ENCODE results near the gene CHRNB1.

CHRNB1 gene

DNA sequence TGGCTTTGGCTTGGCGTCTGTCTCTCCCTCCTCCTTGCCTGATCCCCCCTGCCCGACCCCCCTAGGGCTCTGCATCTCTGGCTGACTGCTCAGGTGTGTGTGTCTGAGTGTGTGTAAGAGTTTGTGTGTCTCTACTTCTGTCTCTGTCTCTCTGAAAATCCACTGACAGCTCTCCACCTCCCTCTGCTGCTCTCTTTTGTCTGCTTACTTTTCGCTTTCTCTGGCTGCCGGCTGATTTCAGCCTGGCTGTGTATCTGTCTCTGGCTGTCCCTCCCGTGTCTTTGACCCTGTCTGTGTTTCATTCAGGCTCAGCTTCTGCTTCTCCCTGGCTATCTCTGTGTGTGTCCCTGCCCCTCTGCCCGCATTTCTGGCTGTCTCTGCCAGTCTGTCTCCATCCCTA is 28.5 kb upstream of the CHRNB1 start:
- no peak for DNase-seq

DNA sequence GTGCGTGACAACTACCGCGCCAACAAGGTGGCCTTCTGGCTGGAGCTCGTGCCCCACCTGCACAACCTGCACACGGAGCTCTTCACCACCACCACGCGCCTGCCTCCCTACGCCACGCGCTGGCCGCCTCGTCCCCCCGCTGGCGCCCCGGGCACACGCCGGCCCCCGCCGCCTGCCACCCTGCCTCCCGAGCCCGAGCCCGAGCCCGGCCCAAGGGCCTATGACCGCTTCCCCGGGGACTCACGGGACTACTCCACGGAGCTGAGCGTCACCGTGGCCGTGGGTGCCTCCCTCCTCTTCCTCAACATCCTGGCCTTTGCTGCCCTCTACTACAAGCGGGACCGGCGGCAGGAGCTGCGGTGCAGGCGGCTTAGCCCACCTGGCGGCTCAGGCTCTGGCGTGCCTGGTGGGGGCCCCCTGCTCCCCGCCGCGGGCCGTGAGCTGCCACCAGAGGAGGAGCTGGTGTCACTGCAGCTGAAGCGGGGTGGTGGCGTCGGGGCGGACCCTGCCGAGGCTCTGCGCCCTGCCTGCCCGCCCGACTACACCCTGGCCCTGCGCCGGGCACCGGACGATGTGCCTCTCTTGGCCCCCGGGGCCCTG is 27.7 kb upstream of the CHRNB1 start:
- DNase-seq: no peak

DNA sequence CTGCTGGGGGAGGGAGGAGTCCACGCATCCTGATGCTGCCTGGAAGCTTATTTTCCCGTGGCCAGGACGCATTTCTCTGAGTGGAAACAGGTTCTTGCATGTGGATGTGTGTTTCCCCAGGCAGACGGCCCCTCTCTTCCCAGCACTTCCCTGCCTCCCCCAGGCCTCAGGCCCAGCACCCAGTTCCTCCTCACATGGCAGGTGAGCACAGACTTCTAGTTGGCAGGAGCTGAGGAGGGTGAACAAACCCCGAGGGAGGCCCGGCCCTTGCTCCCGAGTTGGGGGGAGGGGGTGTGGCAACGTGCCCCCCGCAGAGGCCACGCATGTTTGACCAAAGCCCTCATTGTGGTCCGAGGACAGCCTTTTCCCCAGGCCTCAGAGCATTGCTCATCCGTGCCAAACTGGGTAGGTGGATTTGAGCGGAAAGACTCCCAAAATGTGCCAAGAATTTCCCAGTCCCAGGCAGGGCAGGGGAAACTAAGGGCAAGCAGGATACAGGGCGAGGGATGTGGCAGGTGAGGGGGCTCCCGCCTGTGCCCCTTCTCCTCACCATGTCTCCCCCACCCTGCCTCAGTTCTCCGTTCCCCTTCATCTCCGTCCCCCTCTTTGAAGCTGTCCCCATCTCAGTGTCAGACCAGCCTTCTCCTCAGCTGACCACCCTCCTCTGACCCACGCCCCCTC is 26.2 kb upstream of the CHRNB1 start:
- DNase-seq: no peak

DNA sequence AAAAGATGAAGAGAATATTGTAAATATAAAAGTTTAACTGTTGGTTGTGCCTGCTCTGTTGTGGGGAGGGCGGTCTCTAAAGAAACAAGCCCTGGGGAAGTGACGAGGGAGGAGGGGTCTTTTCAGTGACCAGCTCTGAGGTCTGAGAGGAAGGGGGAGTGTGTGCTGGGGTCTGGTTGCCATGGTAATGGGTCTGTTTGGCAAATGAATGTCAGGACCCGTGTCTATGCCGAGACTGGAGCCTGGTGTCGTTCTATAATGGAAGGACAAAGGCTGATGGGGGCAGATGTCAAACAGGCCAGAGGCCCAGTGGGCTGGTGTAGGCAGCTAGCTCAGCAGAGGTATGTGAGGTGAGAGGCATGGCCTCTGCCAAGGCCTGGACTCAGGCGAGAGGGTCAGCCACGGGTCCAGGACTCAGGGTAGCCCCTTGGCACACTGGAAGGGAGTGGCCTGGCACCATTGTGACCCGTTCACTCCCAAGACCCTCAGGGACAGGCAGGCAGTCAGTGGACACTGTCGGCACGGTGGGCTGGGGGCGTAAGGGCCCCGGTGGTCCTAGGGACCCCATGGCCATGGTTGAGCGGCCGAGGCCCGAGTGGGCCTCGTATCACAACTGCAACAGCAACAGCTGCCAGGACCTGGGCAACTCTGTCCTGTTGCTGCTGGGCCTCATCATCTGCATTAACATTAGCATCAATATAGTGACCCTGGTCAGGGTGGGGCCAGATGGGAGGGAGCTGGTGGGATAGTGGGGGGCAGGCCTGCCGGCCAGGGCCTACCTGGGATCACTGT is 24.8 kb upstream of the CHRNB1 start, which contains the start of gene SPEM1:
SPEM1 (plus strand) TSS at position 506 of the 792 bp plus-strand sequence; CDS start at position 567, 61 bp downstream.
- no peak for DNase-seq

DNA sequence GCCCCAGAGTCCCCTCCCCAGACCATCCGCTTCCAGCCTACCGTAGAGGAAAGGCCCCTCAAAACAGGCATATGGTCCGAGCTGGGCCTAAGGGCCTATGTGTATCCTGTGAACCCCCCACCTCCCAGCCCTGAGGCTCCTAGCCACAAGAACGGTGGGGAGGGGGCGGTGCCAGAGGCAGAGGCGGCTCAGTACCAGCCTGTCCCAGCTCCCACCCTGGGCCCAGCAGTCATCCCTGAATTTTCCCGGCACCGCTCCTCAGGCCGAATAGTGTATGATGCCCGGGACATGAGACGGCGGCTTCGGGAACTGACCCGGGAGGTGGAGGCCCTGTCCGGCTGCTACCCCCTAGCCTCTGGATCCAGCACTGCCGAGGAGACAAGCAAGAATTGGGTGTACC is 23.7 kb upstream of the CHRNB1 start:
- DNase-seq: no peak

DNA sequence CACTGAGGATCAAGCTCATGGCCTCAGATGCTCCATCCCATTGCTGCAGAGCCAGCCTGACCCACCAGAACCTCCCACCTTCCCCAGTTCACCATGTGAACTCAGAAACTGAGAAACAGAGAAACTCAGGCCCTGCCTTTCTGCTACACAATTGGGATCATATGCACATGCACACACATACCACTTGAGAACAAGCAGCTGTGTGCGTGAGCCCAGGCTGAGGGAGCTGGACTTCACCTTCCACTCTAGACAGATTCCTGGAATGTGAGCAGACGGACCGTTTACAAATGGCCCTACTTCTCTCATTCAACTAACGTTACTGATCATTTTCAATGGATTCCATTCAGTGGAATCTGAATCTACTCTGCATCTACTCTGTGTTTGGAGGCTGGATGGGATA is 21.2 kb upstream of the CHRNB1 start:
- DNase-seq: no peak

DNA sequence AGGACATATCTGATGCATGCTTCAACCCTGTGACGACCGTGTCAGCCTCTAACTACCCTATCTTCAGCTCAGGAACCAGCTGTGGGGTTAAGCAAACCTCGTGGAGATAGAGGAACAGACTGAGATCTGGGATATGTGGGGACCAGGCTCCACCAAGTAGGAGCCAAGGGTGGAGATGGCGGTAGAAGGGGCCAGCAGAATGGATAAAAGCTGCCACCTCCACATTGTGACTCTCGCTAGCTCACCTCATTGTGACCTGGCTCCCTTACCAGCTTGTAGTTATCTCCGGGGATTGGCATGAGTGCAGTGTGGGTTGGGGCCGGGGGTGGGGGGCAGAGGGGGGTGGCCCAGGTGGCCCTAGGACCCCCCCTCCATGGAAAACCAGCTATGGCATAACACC is 19.5 kb upstream of the CHRNB1 start, which contains the start of gene SPEM2:
SPEM2 (plus strand) TSS at position 301 of the 400 bp plus-strand sequence; CDS start at position 374, 73 bp downstream.
- DNase-seq: no peak

DNA sequence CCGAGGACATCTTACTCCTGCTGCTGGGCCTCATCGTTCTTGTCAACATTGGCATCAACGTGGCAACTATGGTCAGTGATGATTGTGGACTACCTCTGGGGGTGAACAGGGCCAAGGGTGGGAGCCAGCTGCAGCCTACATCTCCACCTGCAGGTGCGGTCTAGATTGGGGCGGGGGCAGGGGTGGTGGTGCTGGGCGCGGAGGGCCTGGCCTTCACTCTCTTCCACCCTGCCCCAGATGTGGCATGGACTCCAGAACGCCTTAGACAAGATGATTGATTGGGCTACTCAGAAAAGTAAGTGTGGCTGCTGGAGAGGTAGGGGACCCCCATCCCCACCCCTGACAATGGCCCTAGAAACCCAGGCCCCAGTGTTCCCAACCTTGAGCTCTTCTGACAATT is 19.1 kb upstream of the CHRNB1 start:
- no peak for DNase-seq

DNA sequence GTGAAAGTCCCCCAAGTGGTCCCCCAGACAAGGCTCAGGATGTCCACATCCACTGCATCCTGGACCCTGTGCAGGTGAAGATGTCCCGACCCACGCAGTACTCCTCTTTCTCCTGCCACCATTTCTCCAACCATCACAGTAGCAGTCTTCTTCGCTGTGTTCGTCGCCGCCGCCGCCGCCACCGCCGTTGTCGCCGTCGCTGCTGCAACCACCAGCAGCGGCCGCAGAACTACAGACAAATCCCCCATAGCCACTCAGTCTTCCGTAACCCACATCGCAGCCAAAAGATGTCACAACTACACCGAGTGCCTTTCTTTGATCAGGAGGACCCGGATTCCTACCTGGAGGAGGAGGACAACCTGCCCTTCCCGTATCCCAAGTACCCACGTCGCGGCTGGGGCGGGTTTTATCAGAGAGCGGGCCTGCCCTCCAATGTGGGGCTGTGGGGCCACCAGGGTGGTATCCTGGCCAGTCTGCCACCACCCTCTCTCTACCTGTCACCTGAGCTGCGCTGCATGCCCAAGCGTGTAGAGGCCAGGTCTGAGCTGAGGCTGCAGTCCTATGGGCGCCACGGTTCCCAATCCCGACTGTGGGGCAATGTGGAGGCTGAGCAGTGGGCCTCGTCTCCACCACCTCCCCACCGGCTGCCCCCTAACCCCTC is 18.5 kb upstream of the CHRNB1 start:
- DNase-seq: no peak

DNA sequence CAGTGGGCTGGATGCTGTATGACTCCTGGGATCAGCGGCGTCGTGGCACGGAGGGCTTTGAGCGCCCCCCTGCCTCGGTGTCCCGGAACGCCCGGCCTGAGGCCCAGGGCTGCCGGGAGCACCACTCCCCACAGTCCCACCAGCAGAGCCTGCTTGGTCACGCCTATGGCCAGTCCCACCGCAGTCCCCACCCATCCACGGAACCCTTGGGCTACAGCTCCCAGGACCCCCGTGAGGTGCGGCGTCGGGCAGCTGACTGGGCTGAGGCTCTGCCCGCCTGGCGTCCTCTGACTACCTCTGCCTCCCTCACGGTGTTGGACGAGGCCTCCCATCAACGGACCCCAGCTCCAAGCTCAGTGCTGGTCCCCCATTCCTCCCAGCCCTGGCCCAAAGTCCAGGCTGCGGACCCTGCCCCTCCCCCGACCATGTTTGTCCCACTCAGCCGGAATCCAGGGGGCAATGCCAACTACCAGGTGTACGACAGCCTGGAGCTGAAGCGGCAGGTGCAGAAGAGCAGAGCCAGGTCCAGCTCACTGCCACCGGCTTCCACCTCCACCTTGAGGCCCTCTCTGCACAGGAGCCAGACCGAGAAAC is 17.9 kb upstream of the CHRNB1 start:
- no peak for DNase-seq

GRCh38 chr17:7427549-7427948 is 17.3 kb upstream of the CHRNB1 start:
- no peak for DNase-seq

GRCh38 chr17:7428557-7428956 is 16.3 kb upstream of the CHRNB1 start, which contains the start of gene SPEM3:
TSS of gene SPEM3 (plus strand) at chr17:7428857. CDS start at chr17:7428903, 46 bp downstream.
- DNase-seq: no peak

DNA sequence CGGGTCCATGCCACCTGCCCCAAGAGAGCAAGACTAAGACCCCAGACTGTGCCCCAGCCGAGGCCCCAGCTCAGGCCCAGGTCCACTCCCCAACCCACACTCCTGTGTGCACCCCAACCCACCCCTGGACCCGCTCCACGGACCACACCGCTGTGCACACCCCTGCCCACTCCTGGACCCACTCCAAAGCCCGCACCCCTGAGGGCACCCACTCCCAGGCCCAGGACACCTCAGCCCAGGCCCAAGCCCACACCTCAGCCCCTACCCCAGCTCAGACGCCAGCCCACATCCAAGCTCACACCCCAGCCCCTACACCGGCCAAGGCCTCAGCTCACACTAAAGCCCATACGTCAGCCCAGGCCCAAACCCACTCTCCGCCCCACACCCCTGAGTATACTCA is 15.1 kb upstream of the CHRNB1 start:
- DNase-seq: no peak

DNA sequence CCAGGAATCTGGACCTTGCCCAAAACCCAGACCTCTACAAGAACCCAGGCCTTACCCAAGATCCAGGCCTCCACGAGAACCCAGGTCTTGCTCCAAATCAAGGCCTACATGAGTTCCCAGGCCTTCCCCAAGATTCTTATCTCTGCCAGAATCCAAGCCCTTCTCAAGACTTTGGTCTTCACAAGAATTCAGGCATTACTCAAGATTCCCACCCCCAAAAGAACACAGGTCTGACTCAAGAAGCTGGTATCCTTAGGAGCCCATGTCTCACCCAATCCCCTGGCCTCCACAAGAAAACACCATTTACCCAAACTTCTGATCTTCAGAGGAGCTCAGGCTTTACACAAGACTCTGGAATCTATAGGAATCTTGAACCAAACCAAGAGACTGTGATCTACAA is 13.6 kb upstream of the CHRNB1 start:
- no peak for DNase-seq

DNA sequence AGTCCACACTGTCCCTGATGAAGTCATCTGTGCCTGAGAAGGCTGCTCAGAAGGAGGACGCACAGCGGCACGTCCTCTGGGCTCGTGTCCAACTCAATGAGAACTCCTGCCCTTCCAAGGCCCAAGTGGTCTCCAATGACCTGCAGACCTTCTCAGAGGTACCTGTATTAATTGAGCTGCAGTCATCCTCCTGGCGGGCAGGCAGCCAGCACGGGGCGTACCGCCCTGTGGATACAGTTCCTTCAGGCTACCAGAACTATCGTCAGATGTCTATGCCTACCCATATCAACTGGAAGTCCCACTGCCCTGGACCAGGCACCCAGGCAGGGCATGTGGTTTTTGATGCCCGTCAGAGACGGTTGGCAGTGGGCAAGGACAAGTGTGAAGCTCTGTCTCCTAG is 12.6 kb upstream of the CHRNB1 start:
- no peak for DNase-seq

- no peak for DNase-seq
These were observed 8.9 kb upstream of the CHRNB1 start for GRCh38 chr17:7435676-7436555.

GRCh38 chr17:7436556-7437368 is 8.1 kb upstream of the CHRNB1 start:
- peak; percentile 84 for DNase-seq

GRCh38 chr17:7437369-7437863 is 7.4 kb upstream of the CHRNB1 start:
- no peak for DNase-seq

- peak; percentile 49 for DNase-seq
These were observed 6.8 kb upstream of the CHRNB1 start for GRCh38 chr17:7437950-7438614.
